Measurements from ENCODE around the gene DIAPH2. TPM values are rescaled to one million over a fixed set of nuclear protein-coding genes. Genes with fewer than 3 reads are reported as not detected.

DIAPH2 gene
- total and polyA plus RNA-seq, 9 of the 15 experiments (the other 6 are each of a cell fraction or from before 2014, with no cell fraction given) = 0.01 to 0.18 (median 0.07) TPM; not detected in 1

GRCh38 chrX:97366237-97366636, 681.6 kb downstream of the DIAPH2 start:
- no peak for TF ChIP-seq TCF7 (IDR thresholded peaks at IDR 0.05; ENCODE audit: borderline replicate concordance)
- TF ChIP-seq DMBX1 (CRISPR knock-in tag; IDR thresholded peaks at IDR 0.05; ENCODE audit: borderline replicate concordance) = no peak
- no peak for TF ChIP-seq SAFB2 (IDR thresholded peaks at IDR 0.05; ENCODE audit: borderline replicate concordance, low read depth, low read length, severe bottlenecking)
- no peak for TF ChIP-seq EP300 (IDR thresholded peaks at IDR 0.05; ENCODE audit: low read length)
- no peak for TF ChIP-seq NFIC (IDR thresholded peaks at IDR 0.05)
- no peak for TF ChIP-seq CBX8 (IDR thresholded peaks at IDR 0.05; ENCODE audit: borderline replicate concordance, extremely low read depth, low read depth, low read length, poor library complexity, severe bottlenecking)
- TF ChIP-seq TBL1XR1 (IDR thresholded peaks at IDR 0.05; ENCODE audit: low read length in 2 of 2) = no peak
- no peak for TF ChIP-seq SNRNP70 (optimal IDR thresholded peaks at IDR 0.05; ENCODE audit: low read depth, low read length)
- TF ChIP-seq BRF2 (IDR thresholded peaks at IDR 0.05; ENCODE audit: borderline replicate concordance, insufficient read depth, insufficient read length) = no peak
- TF ChIP-seq SMAD1 (IDR thresholded peaks at IDR 0.05; ENCODE audit: low read depth, low read length, partially characterized antibody) = no peak
- H2AFZ ChIP-seq (ENCODE audit: low read depth, low read length) = no peak overlapping the region
- ATAC-seq (no peak), DNase-seq (ENCODE audit: extremely low read depth in 1 of 4, low spot score in 3 of 4) (no peak), FAIRE-seq (no peak)
- in situ Hi-C loops (cut with MboI) = no loop called here
- no peak overlapping the region for H3K9ac ChIP-seq (ENCODE audit: insufficient read depth in 1 of 2, low read depth in 2 of 2, low read length in 2 of 2)
- H3K27ac ChIP-seq (ENCODE audit: extremely low read depth, low read depth, low read length) = no peak overlapping the region
- intact Hi-C loops (cut with micrococcal nuclease) = no loop called here
- no peaks in the 10 kb centered on the region for H3K4me1 ChIP-seq (replicated peaks in 1 of 2; ENCODE audit: control insufficient read depth in 2 of 2, insufficient read depth in 2 of 2, low read length in 2 of 2)
- CTCF ChIA-PET (ENCODE audit: low intra/inter-chr PET ratio) = no interaction called here
- H3K4me2 ChIP-seq (ENCODE audit: insufficient read depth, low read length) = no peak overlapping the region
- no peaks in the 10 kb centered on the region for H4K20me1 ChIP-seq (replicated peaks; ENCODE audit: control insufficient read depth, insufficient read depth, low read length)
- H3K4me3 ChIP-seq = no peak overlapping the region
- no peaks in the 10 kb centered on the region for H3K79me2 ChIP-seq (ENCODE audit: control insufficient read depth, insufficient read depth, low read length)
- H3K36me3 ChIP-seq (ENCODE audit: control insufficient read depth, insufficient read depth, low read length) = no peaks in the 10 kb centered on the region
- H3K27me3 ChIP-seq (ENCODE audit: control insufficient read depth in 2 of 2, insufficient read depth in 2 of 2, low read length in 2 of 2) = no peaks in the 10 kb centered on the region
- 0% methylated on average over 3 of the region's 3 CpGs for WGBS (ENCODE audit: insufficient coverage, low coverage, missing lambda C conversion rate)
- no peaks in the 10 kb centered on the region for H3K9me1 ChIP-seq (ENCODE audit: control insufficient read depth, insufficient read depth, low read length)
- no peaks in the 10 kb centered on the region for H3K9me3 ChIP-seq (replicated peaks; ENCODE audit: control insufficient read depth, insufficient read depth, low read depth, low read length)
- no TSS peak for BruUV-seq (replicated peaks)
- POLR2A ChIA-PET = no interaction called here
